Transverse colon (tissue), 4 donors: ENCODE data around the gene SLC35B4.

ENCODE experiments used
- POLR2A ChIP-seq: fragments of 450-650 bp; IDR thresholded peaks from one replicate; pipeline ENCODE4 v1.6.1; 2016; ENCODE audit warnings: antibody characterized with exemption, mild to moderate bottlenecking, moderate library complexity
- POLR2AphosphoS5 ChIP-seq, 3 donors: sonication (generic); formaldehyde crosslinking; IDR thresholded peaks; one replicate each; pipeline ENCODE4 v1.6.1; 2016; ENCODE audit warnings: antibody characterized with exemption in 3 of 3
- TF ChIP-seq, protein P1 (sequence below), 5 experiments: fragments of 200-600 bp in 3 of 5; fragments of 450-650 bp in 2 of 5; sonication (generic) in 3 of 5; IDR thresholded peaks; 1 replicate in 2 of 5; 2 replicates in 3 of 5; pipeline ENCODE4 v1.5.1; 2016 to 2017; ENCODE audit warnings: antibody characterized with exemption in 5 of 5, inconsistent platforms in 3 of 5, mild to moderate bottlenecking in 2 of 5, moderate library complexity in 1 of 5

DNA sequence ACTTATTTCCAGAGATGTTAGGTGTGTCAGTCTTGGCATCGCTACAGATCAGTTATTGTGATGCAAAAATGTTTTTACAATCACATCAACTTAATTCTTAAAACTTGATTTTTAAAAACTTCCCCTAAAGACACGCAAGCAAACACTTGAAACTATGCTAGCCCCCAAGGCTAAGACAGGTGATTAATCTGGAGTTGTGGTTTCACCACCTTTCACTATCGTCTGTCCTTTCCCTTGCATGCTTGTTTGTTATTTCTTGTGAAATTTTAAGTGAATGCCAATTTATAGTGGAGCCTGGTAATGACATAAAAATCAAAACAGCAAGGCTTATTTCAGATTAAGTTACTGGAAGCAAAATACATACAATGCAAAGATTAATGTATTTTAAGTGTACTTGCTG is 70.4 kb downstream of the SLC35B4 start:
- TF ChIP-seq POLR2AphosphoS5 (IDR thresholded peaks at IDR 0.05): no peak
- no peak for TF ChIP-seq POLR2A
- TF ChIP-seq, protein P1, sequence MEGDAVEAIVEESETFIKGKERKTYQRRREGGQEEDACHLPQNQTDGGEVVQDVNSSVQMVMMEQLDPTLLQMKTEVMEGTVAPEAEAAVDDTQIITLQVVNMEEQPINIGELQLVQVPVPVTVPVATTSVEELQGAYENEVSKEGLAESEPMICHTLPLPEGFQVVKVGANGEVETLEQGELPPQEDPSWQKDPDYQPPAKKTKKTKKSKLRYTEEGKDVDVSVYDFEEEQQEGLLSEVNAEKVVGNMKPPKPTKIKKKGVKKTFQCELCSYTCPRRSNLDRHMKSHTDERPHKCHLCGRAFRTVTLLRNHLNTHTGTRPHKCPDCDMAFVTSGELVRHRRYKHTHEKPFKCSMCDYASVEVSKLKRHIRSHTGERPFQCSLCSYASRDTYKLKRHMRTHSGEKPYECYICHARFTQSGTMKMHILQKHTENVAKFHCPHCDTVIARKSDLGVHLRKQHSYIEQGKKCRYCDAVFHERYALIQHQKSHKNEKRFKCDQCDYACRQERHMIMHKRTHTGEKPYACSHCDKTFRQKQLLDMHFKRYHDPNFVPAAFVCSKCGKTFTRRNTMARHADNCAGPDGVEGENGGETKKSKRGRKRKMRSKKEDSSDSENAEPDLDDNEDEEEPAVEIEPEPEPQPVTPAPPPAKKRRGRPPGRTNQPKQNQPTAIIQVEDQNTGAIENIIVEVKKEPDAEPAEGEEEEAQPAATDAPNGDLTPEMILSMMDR (IDR thresholded peaks at IDR 0.05): no peak
